NCI-H1048 (cell line): Measurements from ENCODE around the gene SLC43A2.
"Not testable (repeated sequence)": the region's sequence is repeated elsewhere in the genome, so short reads cannot be mapped to it uniquely, and the experiment has no call there.

ENCODE experiments used
- DNase-seq: peaks from one replicate; lab custom pipeline; 2025; lab: John Stamatoyannopoulos, UW

The SLC43A2 gene

DNA sequence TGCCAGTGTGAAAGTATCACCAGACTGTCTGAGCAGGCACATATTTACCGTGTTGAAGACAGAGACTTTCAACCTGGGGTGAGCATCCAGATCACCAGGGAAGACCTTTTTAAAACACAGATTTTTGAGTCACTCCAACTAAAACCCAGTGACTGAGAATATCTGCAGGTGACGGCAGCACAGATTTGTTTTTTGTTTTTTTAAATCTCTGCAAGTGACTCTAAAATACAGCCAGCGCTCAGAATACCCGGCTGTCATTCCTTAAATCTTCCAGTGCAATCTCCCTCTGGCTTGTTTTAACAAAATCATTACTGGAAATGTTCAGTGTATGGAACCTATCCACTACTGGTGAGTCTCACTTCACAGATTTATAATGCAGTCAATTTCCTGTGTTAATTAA is 92.9 kb downstream of the SLC43A2 start:
- no peak for DNase-seq

DNA sequence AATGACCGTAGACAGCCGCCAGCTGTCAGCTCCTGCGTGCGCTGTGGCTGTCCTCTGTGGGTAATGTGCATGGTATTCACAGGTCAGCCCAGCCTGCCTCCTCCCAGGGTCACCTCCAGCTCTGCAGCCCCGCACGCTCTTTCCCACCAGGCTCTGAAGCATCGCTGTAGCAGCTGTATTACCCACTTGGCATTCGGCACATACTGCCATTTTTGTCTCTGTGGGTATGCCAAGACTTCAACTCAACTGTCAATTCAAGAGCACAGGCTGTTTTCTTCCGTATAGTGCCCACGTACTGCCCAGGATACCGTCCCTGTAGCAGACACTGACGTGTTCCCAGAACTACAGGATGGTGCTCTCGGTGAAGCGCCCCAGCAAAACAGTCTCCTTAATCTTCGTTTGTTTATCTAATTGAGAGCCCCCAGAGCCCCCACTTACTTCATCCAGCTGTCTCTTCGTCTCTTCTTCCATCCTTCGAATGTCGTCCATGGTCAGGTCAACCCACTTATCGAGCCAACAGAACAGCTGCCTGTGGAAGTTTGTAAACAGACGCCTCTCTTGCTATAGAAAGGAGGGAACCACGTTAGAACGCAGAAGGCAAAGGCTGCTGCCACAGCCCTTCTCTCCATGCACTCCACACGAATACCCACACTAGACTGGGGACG is 94.8 kb downstream of the SLC43A2 start:
- no peak for DNase-seq

DNA sequence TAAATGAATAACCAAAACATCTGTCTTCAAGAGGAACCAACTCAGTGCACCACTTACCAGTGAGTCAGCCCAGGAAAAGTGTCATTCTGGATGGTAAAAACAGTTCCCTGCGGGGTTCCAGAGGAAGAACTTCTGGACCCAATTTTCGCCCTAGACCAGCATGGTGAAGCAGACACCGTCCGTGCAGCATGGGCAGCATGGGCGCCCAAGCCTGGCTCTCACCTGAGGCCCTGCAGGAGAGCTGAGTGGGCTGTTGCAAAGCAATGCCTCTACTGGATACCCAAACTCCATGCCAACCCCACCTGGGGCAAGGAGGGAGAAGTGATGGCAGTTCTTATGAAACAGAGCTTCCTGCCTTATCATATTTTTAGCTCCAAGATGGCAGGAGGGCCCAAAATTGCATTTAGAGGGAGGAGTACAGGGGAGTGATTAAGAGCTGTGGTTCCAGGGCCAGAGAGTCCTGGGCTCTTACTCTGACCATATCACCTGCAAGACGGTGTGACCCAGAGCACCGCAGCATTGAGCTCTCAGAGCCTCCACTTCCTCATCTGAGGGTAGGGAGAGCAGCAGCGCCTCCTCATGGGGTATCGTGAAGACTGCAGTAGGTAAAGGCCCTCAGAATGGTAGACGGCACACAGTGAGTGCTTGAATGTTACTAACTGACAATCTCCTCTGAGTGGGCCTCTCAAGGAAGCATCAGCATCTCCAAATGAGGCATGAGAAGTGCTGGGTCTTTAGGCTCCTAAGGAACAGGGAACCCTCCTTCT is 95.6 kb downstream of the SLC43A2 start:
- no peak for DNase-seq

DNA sequence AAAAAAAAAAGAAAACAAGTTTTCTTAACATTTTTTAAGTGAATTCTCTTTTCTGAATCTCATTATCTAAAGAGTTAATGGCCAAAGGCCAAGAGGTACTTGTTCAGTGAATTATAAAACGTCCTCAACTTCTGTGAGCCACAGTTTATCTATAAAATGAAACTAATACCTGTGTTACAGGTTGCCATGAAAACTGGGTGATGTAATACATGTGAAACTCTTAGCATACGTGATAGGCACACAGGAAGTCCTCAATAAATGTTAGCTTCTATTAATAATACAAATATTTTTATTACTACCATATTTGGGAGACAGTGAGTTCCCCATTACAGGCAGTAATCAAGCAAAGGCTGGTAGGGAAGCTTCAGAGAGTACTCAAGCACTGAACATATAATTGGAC is 98.8 kb downstream of the SLC43A2 start:
- no peak for DNase-seq

DNA sequence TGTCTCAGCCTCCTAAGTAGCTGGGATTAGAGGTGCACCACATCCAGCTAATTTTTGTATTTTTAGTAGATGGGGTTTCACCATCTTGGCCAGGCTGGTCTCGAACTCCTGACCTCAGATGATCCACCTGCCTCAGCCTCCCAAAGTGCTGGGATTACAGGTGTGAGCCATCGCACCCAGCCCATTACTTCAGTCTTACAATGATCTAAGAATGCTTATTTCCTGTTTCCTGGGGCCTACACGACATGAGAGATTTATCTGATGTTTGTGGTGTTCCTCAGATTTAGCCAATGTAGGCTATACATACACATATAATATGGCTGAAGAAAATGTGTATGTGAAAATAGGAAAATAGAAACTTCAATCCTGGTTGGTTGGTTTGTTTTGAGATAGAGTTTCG is 101.8 kb downstream of the SLC43A2 start:
- DNase-seq = not testable (repeated sequence)

DNA sequence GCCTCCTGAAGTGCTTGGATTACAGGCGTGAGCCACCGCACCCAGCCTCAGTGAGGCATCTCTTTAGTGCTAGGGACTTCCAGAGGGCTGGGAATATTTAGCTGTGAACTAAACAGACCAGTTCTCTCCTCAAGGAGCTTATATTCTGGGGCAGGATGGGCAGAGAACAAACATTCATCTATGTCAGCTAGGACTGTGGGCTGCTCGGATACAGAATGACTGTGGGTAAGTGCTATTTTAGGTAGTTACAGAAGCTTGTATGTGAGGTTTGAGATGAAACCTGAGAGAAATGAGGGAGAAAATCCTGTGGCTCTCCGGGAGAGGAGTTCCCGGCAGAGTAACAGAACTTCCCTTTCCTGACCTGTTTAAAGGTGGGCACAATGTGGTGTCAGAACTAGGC is 106.0 kb downstream of the SLC43A2 start:
- no peak for DNase-seq

DNA sequence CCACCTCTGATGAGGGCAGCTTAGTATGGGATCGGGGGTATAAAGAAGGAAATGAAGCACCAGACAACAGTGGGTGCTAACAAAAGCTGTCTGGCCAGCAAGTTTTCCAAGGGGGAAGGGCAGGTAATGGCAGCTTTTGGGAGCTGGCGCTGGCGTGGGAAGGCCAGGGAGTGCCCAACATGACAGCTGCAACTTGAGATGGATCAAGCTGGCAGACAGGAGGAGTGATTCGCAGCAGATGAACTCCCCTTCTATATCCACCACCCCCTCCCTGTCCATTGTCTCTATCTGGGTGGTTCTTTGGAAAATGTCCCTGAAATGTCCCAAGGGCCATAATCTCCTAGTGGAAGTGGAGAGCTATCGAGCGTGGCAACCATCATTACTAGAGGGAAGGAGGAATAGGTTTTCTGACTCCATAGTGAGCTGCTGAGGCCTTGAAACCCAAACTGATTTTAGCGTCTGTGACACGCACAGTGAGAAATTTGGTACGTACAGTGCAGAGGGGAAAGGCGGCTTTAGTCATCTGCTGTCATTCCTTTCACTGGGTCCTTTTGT is 107.5 kb downstream of the SLC43A2 start:
- no peak for DNase-seq

DNA sequence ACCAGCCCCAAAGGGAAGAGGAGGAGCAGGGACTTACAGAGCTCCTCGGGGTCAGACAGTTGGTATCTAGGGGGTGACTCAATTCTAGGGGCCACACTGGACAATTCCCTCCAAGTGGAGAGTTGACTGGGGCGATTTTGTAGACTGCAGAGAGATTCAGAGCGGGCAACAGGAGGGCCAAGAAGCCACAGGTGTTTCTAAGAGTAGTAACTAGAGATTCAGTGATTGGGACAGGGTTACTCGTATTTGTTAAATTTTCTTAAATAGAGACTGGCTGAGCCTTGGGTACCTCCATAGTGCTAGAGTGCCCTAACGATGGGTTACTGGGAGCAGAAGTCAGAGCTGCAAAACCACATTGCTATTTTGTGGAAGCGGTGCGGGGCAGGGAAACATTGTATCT is 109.0 kb downstream of the SLC43A2 start:
- DNase-seq = no peak
